Activated T-cell treated with anti-CD3 and anti-CD28 coated beads for 24 hours (primary cell): ENCODE data around the gene LAMA4.
"Not testable (repeated sequence)": the region's sequence is repeated elsewhere in the genome, so short reads cannot be mapped to it uniquely, and the experiment has no call there.

Experiments
- DNase-seq: peaks from one replicate; pipeline ENCODE4 v3.0.0-alpha.2; 2020; ENCODE audit warnings: low read depth

The LAMA4 gene

DNA sequence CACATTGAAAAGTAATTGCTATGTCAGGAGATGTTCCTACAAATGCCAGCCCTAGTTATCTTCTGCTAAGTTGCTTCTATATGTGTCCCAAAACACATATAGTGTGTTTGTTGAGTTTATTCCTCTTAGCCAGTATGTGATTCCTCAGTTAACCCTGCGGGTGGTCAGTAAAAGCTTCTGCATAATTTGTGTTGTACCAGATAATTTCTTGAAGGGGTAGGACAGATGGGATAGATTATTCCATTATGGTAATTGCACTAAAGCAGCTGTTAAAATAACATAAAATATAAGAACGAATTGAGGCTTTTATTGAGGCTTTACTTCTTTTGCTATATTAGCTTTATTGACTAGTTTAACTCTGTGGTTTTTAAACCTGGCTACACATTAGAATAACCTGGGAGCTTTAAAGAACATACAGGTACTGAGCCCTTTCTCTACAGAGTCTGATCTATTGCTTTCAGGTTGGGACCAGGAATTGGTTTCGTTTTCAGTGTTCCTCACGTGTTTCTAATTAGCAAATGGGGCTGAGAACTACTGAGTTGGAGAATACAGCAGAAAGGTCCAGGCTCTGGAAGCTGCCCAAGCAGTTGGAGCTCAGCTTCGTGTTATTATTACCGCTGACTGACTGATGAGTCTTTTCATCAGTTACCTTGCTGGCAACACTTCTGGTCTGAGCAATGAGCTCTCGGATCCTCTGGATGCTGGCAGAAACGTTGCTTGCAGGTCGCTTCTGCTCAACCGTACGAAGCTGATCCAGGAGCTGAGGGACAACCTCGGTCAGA lies 110.0 kb downstream of the LAMA4 start:
- DNase-seq: no peak

DNA sequence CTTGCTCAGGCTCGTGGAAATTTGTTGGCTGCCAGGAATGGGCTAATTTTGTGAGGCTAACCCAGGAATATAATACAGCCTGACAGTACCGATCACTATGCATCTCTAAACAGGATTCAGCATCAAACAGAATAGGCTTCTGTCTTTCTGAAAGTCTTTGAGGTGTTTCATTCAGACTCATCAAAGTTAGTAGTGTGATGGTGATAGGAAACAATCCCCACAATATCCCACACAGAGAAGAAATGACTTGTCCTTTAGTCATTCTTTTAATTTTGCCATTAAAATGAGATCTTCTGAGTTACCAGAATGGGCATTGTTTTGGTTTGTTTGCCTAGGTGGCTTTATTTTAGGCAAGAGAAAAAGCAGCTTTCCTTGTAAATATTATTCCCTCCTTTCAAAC lies 112.7 kb downstream of the LAMA4 start:
- no peak for DNase-seq

- DNase-seq: no peak
Observed at GRCh38 chr6:112139052-112139451, 115.3 kb downstream of the LAMA4 start.

GRCh38 chr6:112130878-112131277 lies 123.5 kb downstream of the LAMA4 start:
- DNase-seq: no peak

- DNase-seq: no peak
Observed at GRCh38 chr6:112128208-112128607, 126.2 kb downstream of the LAMA4 start.

DNA sequence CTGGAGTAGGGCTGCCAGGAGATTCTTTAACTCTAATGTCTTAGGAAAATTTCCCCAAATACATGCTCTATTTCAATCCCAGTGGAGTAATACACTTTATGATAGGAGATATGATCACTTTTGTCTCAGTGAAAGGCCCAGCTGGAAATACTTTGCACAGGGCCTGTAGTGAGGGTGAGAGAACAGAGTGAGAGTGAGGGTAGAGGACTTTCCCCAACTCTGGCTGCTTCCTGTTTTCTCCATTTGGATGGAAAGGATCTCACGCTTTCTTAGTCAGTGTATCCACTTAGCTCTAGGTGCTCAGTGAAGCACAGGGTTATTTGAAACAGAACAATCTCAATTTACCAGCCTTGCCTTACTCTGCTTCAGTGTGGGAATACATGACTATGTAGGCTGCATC lies 130.4 kb downstream of the LAMA4 start:
- no peak for DNase-seq

GRCh38 chr6:112122756-112123155 lies 131.6 kb downstream of the LAMA4 start:
- no peak for DNase-seq

GRCh38 chr6:112118034-112118433 lies 136.3 kb downstream of the LAMA4 start:
- no peak for DNase-seq

GRCh38 chr6:112117554-112117953 lies 136.8 kb downstream of the LAMA4 start:
- DNase-seq: no peak

- DNase-seq: no peak
Observed at GRCh38 chr6:112116221-112116620, 138.1 kb downstream of the LAMA4 start.

- no peak for DNase-seq
Observed at GRCh38 chr6:112114577-112115223, 139.7 kb downstream of the LAMA4 start.

GRCh38 chr6:112113918-112114317 lies 140.4 kb downstream of the LAMA4 start:
- no peak for DNase-seq

GRCh38 chr6:112113431-112113830 lies 140.9 kb downstream of the LAMA4 start:
- DNase-seq: no peak

DNA sequence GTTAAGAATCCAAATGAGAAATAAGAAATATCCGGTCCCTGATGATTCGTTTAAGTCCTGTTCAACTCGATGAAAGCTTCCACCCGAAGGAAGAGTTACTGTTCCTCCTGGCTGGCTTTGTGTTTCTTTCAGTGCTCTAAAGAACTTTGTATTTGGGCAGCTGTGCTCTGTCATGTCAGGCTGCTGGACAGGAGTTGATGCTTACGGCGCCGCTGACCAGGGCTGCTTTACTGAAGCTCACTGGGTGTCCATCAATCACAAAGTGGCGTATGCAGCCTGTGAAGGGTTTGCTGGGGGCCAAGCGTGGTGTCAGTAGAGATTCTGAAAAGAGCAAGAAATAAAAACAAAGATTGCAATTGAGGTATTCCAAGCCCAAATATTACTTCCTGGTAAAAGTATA lies 145.1 kb downstream of the LAMA4 start:
- no peak for DNase-seq

- DNase-seq: no peak
Observed at GRCh38 chr6:112106562-112106961, 147.8 kb downstream of the LAMA4 start.

DNA sequence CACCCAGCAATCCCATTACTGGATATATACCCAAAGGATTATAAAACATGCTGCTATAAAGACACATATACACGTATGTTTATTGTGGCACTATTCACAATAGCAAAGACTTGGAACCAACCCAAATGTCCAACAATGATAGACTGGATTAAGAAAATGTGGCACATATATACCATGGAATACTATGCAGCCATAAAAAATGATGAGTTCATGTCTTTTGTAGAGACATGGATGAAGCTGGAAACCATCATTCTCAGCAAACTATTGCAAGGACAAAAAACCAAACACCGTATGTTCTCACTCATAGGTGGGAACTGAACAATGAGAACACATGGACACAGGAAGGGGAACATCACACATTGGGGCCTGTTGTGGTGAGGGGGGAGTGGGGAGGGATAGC lies 148.3 kb downstream of the LAMA4 start:
- DNase-seq: not testable (repeated sequence)

DNA sequence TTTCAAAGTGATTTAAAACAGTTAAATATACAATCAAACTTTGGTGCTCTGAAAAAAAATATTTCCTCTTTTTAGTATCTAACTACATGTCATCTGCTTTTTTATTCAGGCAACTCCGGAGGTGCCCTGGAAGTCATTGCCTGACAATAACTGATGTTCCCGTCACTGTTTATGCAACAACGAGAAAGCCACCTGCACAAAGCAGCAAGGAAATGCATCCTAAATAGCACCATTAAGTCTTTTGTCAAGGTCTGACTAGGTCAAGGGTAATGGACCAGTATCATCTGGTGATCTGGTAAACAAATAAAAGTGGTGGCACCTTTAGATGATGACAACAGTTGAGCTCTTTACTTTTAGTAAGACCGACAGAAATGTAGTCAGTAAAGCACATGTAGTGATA lies 153.8 kb downstream of the LAMA4 start:
- no peak for DNase-seq

DNA sequence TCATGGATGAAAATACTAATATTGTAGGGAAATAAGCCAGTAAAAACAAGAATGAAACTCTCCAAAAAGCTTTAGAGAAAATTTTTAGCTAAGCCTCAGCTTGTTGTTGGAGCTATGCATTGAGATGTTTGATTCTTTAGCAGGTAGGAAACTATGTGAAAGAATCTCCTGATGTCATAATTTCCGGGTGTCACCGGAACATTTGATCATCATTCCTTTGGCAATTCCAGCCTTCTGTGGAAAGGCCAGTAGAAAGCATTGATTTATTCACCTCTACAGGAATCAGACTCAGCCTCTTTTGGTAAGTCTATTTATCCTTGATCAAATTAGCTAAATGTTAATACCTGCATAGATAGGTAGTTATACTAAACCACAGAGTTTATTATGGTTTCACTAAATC lies 157.5 kb downstream of the LAMA4 start:
- no peak for DNase-seq

DNA sequence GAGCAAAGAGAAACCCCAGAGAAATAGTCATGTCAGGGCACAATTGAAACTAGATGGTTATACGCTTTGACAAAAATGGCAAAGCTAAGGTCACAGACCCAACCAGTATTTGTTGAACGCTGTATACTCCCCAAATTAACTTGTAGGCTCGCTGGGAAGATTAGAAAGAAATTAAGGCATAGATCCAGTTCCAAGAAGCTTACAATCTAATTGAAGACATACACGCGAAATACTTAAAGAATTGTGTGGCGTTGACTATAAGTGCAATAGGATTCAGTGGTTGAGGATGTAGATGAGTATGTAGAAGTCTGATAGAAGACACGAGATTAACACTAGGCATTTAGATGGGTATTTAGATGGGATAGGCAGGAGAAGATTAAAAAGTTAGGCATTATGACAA lies 166.5 kb downstream of the LAMA4 start:
- no peak for DNase-seq

DNA sequence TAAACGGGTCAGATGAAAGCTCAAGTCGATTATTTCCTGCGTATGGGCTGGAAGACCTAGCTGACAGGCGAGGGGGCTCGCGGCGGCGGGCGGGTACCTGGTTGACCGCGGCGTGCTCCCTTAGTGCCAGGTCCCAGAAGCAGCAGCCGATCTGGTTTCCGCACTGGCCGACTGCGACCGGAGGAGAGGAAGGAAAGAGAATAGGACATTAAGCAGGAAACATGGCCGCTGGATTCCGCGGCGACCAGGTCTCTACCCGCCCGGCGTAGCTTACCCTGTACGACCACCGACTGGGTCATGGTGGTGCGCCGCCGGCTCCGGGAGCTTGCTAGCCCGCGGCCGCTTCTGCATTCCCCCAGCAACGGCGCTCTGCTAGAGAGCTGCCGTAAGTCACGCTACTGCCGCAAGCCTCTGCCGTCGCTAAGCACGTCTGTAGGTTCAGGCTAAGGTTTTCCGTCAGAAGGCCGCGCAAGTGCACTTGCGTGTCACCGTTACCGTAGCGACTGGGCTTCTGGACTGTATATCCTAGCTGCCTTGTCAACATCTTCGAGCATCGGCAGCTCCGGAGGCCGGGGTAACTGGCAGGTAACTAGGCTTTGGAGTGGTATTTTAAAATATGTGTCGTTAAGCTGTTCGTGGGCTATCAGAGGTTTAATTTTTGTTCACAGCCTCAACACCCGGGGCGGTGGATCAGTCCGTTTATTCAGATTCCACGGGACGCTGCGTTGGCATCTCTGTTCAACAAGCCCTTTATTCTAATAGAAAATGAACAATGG lies 167.0 kb downstream of the LAMA4 start, which contains the start of the genes FAM229B and TUBE1:
Gene FAM229B (plus strand): TSS at position 456 of the 776 bp plus-strand sequence. CDS start 11,693 bp downstream, outside the sequence.
Gene TUBE1 (minus strand): TSS at position 347 of the 776 bp plus-strand sequence. CDS start 48 bp downstream, at position 299.
- DNase-seq: peak; percentile 81

DNA sequence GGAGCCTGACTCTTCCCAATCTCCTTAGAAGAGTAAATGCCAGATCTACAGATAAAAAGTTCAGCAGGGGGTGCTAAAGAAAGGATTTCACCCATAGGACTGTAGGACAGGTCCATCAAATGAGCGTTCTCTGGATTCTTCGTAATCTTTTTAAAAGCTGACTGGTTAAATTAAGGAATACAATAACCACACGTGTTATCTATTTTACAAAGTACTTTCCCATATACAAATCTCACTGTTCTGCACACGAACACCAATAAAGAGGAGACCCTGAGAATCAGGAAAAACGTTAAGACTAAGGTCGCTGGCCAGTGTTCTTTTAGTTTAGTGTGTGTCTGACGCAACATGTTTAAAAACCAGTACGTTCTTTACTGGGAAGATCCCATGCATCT lies 167.6 kb downstream of the LAMA4 start:
- DNase-seq: no peak

GRCh38 chr6:112085286-112086065 lies 168.9 kb downstream of the LAMA4 start:
- no peak for DNase-seq
